Adipose tissue (tissue), 3 donors: ENCODE measurements around the gene ADAMTSL3. TPM values are rescaled to one million over a fixed set of nuclear protein-coding genes. Genes with fewer than 3 reads are reported as not detected.
"Not testable (repeated sequence)": the region's sequence is repeated elsewhere in the genome, so short reads cannot be mapped to it uniquely, and the experiment has no call there.

Experiments
- H3K27ac ChIP-seq: one replicate; pipeline ENCODE4 v1.5.1; 2013; ENCODE audit warnings: low read depth, low read length
- WGBS, 3 donors: extraction: QIAGEN DNeasy Blood & Tissue Kit; methylation state at CpG; one replicate each; pipeline ENCODE4 v1.1.7; 2013; 5-methylcytosine and 5-hydroxymethylcytosine counted together
- polyA plus RNA-seq, 3 donors: library from polyadenylated mRNA; stranded (reverse); fragments of 200-250 nt; gene quantifications; one replicate each; pipeline ENCODE4 v1.2.3, GENCODE V29; 2013
- donor health status: healthy with polysubstance abuse.
- donor health status: Bipolar disorder and iron deficiency.
- donor health status: healthy.

Gene ADAMTSL3
- polyA plus RNA-seq, 3 donors = 2.3 to 7.9 (median 3.7) TPM

DNA sequence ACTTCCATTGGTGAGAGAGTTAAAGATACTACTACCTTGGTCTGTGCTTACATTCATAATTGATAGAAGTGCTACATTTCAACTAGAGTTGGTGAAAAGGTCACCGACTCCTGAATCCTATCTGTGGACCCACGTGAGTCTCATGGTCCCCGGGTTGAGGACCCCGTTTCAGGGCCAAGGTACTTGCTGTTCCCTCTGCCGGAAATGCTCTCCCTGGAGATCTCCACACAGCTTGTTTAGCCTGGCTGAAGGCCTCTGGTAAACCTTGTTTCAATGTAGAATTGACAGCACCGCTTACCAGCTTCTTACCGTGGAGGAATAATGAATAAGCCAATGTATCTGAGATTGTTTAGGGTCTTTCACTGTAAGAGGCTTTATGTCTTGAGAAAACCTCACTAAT is 355.7 kb downstream of the ADAMTSL3 start:
- 87 to 92% (median 92%) methylated on average over 7 of the region's 7 CpGs for WGBS, 3 donors
- H3K27ac ChIP-seq = no peak overlapping the region

GRCh38 chr15:84010246-84010645 is 356.3 kb downstream of the ADAMTSL3 start:
- WGBS, 3 donors = 85 to 93% (median 89%) methylated on average over 1 of the region's 1 CpG
- H3K27ac ChIP-seq = no peak overlapping the region

GRCh38 chr15:84016371-84016770 is 362.4 kb downstream of the ADAMTSL3 start:
- no peak overlapping the region for H3K27ac ChIP-seq
- WGBS, 3 donors = 86 to 90% (median 88%) methylated on average over 3 of the region's 3 CpGs

DNA sequence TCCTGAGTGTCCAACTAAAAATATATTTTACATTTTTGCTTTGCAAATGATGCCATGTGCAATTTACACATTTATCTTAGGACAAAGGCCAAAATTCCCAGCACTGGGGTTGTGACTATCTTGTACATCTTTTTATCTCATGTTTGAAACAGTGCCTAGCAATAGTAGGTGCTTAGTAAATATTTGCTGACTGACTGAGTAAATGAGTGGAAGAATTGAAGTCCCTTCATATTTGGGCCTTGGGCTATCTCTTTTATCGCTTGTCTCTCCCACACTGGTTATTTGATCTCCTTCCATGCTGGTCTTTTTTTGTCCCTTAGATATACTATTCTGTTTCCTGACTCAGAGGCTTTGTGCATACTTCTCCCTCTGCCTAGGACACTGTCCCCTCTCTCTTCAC is 368.6 kb downstream of the ADAMTSL3 start:
- 57 to 94% (median 91%) methylated on average over 1 of the region's 1 CpG for WGBS, 3 donors
- H3K27ac ChIP-seq = no peak overlapping the region

DNA sequence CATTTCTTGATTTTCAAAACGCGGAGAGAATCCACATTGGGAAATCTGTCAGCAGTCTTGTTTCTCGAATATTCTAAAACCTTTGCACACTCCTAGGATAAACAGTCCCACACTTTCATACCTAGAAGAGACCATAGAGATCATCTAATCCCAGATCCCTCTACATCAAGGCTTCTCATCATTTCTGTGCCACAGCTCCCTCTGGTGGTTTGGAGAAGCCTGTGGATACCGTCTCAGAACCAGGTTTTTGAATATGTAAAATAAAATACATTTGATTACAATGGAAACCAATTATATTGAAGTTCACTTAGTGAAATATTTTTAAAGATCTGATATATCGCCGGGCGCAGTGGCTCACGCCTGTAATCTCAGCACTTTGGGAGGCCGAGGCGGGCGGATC is 369.7 kb downstream of the ADAMTSL3 start:
- no peak overlapping the region for H3K27ac ChIP-seq
- 94 to 96% (median 94%) methylated on average over 11 of the region's 11 CpGs for WGBS, 3 donors

DNA sequence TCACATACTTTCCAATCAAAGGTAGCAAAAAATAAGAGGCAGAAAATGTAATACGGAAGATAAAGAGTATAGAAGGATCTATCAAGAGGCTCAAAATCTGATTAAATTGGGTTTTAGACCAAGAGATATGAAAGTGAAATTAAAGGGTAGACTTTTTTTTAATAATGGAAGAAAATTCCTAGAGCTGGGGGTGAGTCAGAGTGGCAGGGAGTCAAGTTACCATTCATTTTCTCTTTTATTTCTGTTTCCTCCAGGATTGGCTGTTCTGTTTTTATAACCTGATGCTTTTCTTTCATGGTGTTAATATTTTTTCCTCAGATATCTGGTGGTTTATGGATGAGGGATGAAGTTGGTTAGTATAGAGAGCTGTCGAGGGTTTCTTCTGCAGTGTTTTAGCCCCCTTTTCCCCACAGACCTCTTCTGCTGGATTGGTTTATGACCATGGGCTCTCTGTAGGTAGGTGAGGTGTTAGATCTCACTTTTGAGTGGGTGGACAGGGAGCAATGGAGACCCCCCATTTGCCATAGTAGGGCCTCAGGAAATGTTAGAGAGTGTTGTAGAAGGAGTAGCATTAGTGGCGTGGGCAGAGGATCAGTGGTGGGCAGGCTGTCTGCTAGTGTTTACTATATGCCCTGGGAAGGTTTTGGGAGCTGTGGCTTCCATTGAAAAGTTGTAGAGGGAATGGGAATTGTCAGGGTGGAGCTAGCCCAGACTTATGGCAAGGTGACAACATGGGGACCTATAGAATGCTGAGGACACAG is 380.1 kb downstream of the ADAMTSL3 start:
- 90 to 95% (median 94%) methylated on average over 3 of the region's 3 CpGs for WGBS, 3 donors
- no peak overlapping the region for H3K27ac ChIP-seq

DNA sequence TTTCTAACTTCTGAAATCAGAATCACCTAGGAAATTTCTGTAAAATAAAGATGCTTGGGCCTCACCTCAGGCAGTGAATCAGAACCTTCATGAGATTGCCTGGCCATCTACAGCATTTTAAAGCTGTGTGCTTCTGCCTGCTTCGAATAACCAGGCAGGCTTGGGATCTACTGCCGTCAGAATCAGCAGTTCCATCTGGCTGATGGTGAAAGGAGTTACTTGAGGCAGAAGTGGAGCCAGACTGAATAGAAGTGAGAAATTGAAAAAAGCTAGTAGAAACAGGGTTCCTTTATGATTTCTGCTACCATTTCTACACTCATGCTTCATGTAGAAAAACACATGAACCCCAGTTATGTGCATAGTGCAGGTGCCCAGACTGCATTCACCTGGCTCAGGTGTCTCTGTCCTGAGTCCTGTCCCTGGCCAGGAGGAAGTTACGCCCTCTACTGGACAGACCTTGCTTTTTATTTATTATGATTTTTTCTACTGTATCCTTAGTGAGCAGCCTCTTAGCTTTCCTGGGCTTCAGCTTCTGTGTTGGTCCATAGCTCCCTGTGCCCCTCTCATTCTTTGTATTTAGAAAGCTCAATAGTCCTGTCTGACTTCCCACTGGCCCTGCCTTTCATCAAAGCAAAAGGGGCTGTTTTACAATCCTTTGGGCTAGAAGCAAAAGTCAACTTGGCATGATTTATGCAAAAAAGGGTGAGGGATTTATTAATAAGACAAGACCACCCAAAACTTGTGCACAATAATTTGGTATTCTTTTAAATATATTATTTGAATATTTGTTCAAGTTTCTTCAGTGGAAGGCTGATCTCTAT is 380.9 kb downstream of the ADAMTSL3 start:
- WGBS, 3 donors = 51 to 63% (median 57%) methylated on average over 3 of the region's 3 CpGs

DNA sequence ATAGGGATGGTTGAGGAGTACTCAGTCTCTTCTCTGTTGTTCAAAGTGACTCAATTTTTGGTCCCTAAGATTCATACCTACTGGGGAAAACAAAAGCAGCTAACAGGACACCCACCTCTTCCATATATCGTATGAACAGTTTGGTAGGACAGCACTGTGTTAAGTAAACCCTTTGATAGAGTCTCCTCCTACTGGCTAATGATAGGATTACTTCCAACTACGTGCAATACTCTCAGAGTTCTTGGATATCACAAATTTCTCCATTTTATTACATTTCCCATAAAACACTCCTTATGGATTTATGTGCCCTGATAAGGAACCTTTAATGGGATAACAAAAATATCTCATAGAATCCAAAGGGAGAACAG is 381.5 kb downstream of the ADAMTSL3 start:
- H3K27ac ChIP-seq = no peak overlapping the region
- 3 to 9% (median 8%) methylated on average over 2 of the region's 2 CpGs for WGBS, 3 donors

More for the DNA sequence above, 380.9 kb downstream of the ADAMTSL3 start:
- no peak overlapping the region for H3K27ac ChIP-seq

GRCh38 chr15:84037301-84037700 is 383.4 kb downstream of the ADAMTSL3 start:
- H3K27ac ChIP-seq = no peak overlapping the region

GRCh38 chr15:84042434-84043056 is 388.6 kb downstream of the ADAMTSL3 start:
- WGBS, 3 donors = 77 to 78% (median 78%) methylated on average over 18 of the region's 18 CpGs
- H3K27ac ChIP-seq = not testable (repeated sequence)

GRCh38 chr15:84046064-84046637 is 392.2 kb downstream of the ADAMTSL3 start:
- 78 to 87% (median 87%) methylated on average over 4 of the region's 4 CpGs for WGBS, 3 donors

DNA sequence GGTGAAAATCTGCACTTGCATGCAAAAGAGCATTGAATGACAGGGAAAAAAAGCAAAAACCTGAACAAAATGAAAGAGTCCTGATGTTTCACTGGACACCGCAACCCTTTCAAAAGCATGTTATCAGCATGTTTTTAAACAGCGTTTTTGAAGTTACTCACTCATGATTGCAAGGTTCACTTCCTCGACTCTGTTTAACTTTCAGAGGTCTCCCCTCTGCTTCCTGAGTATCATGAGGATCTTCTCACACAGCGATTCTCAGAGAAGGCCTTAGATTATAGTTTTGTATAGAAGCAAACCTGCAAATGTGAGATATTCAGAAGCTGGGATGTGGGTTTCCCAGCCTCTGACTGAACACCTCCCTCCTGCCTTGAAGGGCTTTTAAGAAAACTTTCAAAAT is 395.6 kb downstream of the ADAMTSL3 start:
- 54 to 57% (median 57%) methylated on average over 4 of the region's 4 CpGs for WGBS, 3 donors
- not testable (repeated sequence) for H3K27ac ChIP-seq

More at GRCh38 chr15:84046064-84046637, 392.2 kb downstream of the ADAMTSL3 start:
- no peak overlapping the region for H3K27ac ChIP-seq

GRCh38 chr15:84050076-84050475 is 396.2 kb downstream of the ADAMTSL3 start:
- H3K27ac ChIP-seq = no peak overlapping the region

DNA sequence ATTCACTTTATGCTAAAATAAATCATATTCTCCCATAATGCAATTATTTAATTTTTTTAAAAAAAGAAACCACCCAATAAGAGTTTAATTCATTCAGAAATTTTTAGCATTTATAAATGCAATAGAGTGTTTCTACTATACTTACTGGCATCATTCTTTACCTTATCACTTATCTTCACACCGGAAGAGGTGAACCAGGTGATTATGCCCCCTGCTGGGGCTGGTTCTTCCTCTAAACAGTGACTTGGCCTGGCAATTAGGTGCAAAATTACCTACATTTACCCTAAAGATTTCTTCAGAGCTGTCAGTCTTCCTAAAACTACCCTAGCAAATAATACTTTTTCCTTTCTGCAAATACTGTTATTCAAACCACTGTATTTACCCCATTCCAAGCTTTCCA is 397.2 kb downstream of the ADAMTSL3 start:
- 40% methylated on average over 1 of the region's 1 CpG; no CpG with 5 or more reads in 2 of the 3 donors for WGBS, 3 donors
- H3K27ac ChIP-seq = not testable (repeated sequence)

More at GRCh38 chr15:84050076-84050475, 396.2 kb downstream of the ADAMTSL3 start:
- WGBS, 3 donors = 64 to 79% (median 65%) methylated on average over 3 of the region's 3 CpGs

DNA sequence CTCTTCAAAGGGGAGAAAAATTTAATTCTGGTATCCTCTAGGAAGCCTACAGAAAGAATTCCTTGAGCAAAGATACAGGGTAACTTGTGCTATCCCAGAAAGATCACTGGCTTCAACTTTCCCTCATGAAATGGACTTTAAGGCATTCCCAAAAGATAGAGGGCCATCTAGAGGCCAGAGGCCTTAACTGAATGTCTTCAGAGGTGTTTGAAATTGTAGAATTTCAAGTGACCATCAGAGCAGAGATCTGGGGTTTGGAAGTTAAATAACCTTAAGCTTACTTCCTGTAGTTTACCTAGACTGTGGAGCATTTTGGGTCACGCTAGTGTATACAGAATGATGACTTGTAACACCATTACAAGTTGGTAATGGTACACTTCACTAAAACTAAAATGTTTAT is 400.6 kb downstream of the ADAMTSL3 start:
- WGBS, 3 donors = 22 to 58% (median 25%) methylated on average over 1 of the region's 1 CpG
- not testable (repeated sequence) for H3K27ac ChIP-seq

DNA sequence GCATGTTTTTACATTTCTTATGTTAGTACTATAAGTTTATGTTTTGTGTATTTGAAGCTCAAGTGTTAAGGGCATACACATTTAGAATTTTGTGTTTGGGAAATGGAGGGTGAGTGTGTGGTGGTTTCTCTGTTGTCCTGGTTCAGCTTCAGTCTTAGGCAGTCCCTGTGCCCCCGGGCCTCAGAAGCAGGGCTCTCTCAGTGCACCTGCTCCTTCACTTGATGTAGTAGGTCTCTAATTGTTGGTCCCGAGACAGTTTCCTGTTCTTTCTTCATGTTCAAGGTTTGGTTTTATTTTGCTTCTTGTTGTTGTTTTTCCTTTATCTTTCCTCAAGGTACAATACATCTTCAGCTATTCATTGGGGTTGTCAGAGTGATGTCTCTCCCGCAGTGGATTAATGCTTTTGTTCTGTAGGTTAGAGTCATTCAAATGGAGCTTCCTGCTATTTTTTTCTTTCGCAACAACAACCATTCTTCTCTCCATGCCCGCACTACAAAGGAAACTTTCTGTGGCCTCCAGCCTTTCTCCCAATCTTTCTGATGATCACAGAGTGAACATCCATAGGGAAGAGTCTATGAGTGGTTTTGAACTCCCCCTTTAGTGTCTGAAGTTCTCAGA is 403.9 kb downstream of the ADAMTSL3 start:
- WGBS, 3 donors = 79 to 85% (median 80%) methylated on average over 5 of the region's 5 CpGs
- H3K27ac ChIP-seq = no peak overlapping the region

DNA sequence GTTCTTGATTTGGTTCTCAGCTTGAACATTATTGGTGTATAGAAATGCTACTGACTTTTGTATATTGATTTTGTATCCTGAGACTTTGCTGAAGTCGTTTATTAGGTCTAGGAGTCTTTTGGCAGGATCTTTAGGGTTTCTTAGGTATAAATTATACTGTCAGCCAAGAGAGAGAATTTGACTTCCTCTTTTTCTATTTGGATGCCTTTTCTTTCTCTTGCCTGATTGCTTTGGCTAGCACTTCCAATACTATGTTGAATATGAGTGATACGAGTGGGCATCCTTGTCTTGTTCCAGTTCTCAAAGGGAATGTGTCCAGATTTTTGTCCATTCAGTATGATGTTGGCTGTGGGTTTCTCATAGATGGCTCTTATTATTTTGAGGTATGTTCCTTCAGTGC is 409.8 kb downstream of the ADAMTSL3 start:
- WGBS, 3 donors = 47 to 72% (median 58%) methylated on average over 2 of the region's 2 CpGs
- not testable (repeated sequence) for H3K27ac ChIP-seq

- H3K27ac ChIP-seq = not testable (repeated sequence)
- WGBS, 3 donors = 50 to 57% (median 52%) methylated on average over 2 of the region's 2 CpGs
Observed at GRCh38 chr15:84068674-84069073, 414.8 kb downstream of the ADAMTSL3 start.
